Ovary (tissue), 3 donors: Measurements from ENCODE around the gene DTX2.

Experiments
- CTCF ChIP-seq, 3 donors: fragments of 450-650 bp in 2 of 3; fragments of 200-600 bp in 1 of 3; IDR thresholded peaks; one replicate each; pipeline versions ENCODE4 v1.5.1 to v1.8.0; 2016 to 2022; ENCODE audit warnings: antibody characterized with exemption in 3 of 3, mild to moderate bottlenecking in 1 of 3
- POLR2A ChIP-seq: fragments of 450-650 bp; IDR thresholded peaks from one replicate; pipeline ENCODE4 v1.6.1; 2017; ENCODE audit warnings: antibody characterized with exemption, mild to moderate bottlenecking, moderate library complexity
- donor health status: DM: no; HTN: no; CAD: no.

- TF ChIP-seq CTCF (IDR thresholded peaks at IDR 0.05), result no peak
- no peak for TF ChIP-seq POLR2A
Observed at GRCh38 chr7:76427635-76428034, 33.9 kb upstream of the DTX2 start.
